ENCODE results near the gene FAM98B.
A peak's percentile ranks its signal among the peaks of the same experiment; 100 is the strongest.
"Not testable (repeated sequence)": the region's sequence is repeated elsewhere in the genome, so short reads cannot be mapped to it uniquely, and the experiment has no call there.

Gene FAM98B

DNA sequence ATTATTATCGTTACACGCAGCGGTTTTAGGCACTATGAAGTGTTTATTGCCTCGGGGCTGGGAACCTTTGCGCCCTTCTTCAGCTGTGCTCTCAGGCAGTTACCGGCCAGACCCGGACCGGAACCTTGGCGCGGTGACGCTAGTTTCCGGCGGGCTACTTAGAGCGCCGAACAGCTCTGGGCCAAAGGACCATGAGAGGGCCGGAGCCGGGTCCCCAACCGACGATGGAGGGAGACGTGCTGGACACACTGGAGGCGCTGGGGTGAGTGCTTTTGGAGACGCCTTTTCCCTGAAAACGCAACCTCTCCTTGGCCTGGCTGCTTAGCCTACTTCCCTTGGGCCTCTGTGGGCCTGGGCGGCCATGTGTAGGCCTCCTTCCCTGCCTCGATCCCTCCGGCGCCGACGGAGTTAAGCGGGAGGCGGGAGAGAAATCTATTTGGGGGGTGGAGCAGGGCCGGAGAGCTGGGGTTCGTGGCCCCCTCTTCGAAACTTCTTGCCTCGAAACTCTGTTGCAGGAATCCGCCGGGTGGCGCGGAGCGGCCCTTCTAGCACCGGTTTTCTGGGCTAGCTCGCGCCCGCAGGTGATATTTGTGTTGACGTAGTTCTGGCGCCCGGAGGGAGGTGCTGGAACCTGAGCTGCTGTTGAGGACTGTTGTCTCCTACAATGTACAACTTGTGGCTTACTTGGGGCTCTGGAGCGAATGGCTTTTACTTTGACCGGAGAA lies at the start of gene FAM98B:
TSS of gene FAM98B (plus strand) at position 157 of the 725 bp plus-strand sequence. CDS start at position 192, 35 bp downstream.
- DNase-seq (ENCODE audit: low read depth in 2 of 2), result peak; percentile 70

DNA sequence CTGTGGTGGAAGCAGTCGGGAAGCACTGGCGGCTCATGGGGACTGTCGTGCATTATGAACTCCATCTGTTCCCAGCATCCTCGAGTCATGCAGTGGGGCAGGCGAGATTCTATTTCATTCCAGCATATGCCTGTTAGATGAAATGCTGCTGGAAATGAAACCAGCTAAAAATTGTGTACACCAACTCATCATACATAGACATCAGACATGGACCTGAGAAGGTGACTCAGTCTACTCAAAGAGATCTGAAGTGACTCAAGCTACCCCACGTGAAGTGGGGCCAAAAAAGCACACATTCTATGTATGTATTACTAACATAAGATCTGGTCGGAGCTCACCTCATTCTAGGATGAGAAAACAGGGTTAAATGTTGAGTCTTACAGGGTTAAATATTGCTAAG lies 47.5 kb upstream of the FAM98B start:
- no peak for DNase-seq (ENCODE audit: low read depth in 2 of 2)

- DNase-seq (ENCODE audit: low read depth in 2 of 2), result peak in 1 of 2 experiments; percentile 20
Observed at GRCh38 chr15:38408576-38408975, 45.4 kb upstream of the FAM98B start.

GRCh38 chr15:38411902-38412301 lies 42.0 kb upstream of the FAM98B start:
- DNase-seq (ENCODE audit: low read depth in 2 of 2), result no peak

GRCh38 chr15:38412466-38412865 lies 41.5 kb upstream of the FAM98B start:
- DNase-seq (ENCODE audit: low read depth in 2 of 2), result no peak

DNA sequence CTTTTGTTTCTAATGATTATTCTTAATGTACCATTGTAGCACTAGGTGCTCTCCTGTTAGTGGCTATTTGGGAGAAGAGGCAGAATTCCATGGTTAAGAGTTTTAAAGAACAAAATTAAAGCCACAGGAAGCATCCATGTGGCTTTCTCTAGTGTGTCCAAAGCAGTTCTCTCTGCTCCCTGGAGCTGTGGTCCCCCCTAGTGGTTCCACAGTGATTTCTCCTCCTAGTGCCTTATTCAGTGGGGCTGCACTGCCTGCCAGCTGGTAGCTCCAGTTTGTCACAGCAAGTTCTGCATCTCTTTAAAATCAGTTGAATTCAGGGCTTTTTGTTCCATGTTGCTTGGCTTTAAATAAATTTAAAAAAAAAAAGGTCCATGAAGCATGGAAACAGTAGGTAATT lies 39.6 kb upstream of the FAM98B start:
- peak in 1 of 2 experiments; percentile 45 for DNase-seq (ENCODE audit: low read depth in 2 of 2)

DNA sequence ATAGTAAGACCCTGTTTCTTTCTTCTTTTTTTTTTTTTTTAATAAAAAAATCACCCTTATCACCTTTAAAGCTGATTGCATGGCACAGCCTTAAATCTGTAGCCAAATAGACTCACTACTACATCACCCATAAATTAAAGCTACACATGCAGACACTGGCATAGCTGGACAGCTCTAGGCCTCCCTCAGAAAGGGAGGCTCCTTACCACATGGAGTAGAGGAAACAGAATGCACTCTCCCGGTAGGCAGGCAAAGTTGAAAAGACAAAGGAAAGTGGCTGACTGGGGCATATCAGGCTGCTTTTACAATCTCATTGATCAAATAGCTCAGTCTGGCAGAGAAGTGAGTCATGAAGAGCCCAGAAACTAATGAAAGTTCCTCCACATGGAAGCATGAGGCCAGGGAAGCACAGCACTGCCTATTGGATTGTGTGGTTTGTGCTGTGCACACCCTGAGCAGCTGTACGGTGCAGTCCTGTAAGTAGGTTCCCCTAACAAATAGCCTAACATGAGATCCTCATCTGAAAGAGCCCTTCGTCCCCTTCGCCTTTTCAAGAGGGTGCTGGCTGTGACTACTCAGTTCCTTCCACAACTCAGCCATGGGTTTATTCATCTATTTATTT lies 32.7 kb upstream of the FAM98B start:
- DNase-seq (ENCODE audit: low read depth in 2 of 2), result no peak

DNA sequence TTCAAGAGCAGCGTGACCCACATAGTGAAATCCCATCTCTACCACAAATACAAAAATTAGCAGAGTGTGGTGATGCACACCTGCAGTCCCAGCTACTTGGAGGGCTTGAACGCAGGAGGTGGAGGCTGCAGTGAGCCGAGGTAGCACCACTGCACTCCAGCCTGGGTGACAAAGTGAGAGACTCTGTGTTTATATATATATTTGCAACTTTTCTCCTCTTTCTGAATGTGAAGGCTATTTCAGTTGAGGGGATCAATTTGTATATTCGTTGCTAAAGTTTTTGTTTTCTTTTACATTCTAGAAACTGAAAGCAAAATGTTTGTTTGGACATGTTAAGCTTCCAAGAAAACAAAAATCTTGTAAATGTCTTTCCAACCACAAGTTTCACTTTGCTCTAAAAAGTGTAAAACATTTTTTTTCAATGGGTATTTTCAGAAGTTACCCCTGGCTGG lies 29.8 kb upstream of the FAM98B start:
- no peak for DNase-seq (ENCODE audit: low read depth in 2 of 2)

GRCh38 chr15:38425269-38425668 lies 28.7 kb upstream of the FAM98B start:
- no peak for DNase-seq (ENCODE audit: low read depth in 2 of 2)

- DNase-seq (ENCODE audit: low read depth in 2 of 2), result no peak
Observed at GRCh38 chr15:38427380-38427779, 26.5 kb upstream of the FAM98B start.

GRCh38 chr15:38430106-38430760 lies 23.7 kb upstream of the FAM98B start:
- DNase-seq (ENCODE audit: low read depth in 2 of 2), result no peak

- DNase-seq (ENCODE audit: low read depth in 2 of 2), result no peak
Observed at GRCh38 chr15:38436993-38437392, 16.9 kb upstream of the FAM98B start.

DNA sequence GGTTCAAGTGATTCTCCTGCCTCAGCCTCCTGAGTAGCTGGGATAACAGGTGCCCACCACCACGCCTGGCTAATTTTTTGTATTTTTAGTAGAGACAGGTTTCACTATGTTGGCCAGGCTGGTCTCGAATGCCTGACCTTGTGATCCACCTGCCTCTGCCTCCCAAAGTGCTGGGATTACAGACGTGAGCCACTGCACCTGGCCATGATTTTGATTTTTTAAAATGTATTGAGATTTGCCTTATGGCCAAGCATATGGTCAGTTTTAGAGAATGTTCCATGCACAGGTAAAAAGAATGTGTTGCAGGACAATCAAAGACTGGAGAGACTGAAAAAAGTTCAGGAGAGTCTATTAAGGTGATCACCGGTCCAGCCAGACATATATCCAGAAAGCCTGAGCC lies 16.3 kb upstream of the FAM98B start:
- DNase-seq (ENCODE audit: low read depth in 2 of 2), result not testable (repeated sequence)

- DNase-seq (ENCODE audit: low read depth in 2 of 2), result no peak
Observed at GRCh38 chr15:38438031-38438986, 15.6 kb upstream of the FAM98B start.

DNA sequence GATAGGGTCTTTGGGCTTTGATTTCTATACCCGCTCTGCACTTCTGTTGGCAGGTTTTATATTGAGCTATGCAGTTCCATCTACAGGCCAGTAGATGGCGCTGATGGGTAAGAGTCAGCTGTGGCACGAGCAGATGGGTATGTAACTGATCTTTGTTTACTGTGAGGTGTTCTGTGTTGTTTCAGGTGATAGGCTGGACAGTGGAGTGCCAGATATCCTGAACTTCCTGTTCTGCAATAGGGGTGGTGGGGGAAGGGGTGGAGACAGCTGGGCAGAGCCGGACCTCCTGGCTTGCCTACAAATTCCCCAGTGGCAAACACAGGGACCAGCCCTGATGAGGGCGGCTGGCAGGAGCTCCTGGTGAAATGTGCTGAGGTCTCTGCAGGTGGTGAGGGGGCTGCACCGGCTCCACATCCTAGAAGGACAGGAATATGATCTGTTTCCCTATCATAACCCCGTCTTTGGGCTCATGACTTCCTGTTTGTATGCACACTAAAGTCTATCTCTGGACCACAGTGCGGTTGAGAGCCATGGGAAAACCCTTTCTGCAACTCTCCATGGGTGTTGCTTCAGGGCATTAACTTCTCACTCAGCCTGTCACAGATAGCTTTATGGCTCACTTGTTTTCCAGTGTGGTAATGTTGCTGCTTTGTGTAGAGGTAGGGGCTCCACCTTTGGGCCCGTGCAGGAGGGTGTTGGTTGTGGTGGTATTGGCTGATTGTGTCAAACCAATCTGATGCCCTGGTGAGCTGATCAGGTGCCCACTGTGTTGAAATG lies 13.4 kb upstream of the FAM98B start:
- peak; percentile 12 to 19 for DNase-seq (ENCODE audit: low read depth in 2 of 2)

GRCh38 chr15:38441130-38441519 lies 12.8 kb upstream of the FAM98B start:
- DNase-seq (ENCODE audit: low read depth in 2 of 2), result no peak

- no peak for DNase-seq (ENCODE audit: low read depth in 2 of 2)
Observed at GRCh38 chr15:38454696-38455090, 766 bp downstream of the FAM98B start.

- no peak for DNase-seq (ENCODE audit: low read depth in 2 of 2)
Observed at GRCh38 chr15:38455092-38455491, 1.2 kb downstream of the FAM98B start.

- DNase-seq (ENCODE audit: low read depth in 2 of 2), result no peak
Observed at GRCh38 chr15:38458646-38459045, 4.7 kb downstream of the FAM98B start.

DNA sequence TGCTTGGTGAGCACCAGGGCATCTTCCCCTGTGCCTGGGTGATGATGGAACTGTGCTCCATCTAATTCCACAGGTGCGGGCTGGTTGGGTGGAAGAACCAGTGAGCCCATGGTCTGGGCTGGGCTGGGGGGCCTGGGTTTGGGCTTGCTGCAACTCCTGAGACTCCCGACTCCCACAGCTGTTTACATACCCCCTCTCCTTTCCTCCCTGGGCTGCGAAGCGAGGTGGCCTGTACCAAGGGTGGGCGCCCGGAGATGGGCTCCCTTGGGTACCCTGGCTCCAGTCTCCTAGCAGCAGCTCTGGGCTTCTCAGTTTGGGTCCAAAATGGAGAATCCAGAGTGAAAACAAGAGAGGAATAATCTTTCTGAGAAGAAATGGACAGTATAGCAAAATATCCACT lies 5.6 kb downstream of the FAM98B start:
- DNase-seq (ENCODE audit: low read depth in 2 of 2), result no peak

DNA sequence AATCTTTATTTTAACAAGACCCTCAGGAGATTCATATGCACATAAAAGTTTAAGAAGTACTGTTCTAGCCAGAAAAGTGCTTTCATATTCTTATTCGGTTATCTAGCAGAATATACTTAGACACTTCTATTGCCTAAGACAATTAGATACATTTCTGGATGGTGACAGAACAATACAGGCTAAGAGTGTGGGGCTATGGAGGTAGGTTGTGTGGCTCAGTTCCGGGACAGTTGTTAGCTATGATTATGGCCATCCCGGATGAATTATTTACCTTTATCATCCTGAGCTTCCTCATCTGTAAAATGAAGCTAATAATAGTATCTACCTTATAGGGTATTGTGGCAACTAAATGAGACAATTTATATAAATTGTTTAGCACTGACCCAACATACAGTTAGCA lies 6.6 kb downstream of the FAM98B start:
- DNase-seq (ENCODE audit: low read depth in 2 of 2), result no peak
